GM10248 (cell line): ENCODE data around the gene ST6GALNAC2.

Experiments used
- CTCF ChIA-PET: fragments of 300-600 bp; sonication (Branson Sonifier 250); formaldehyde crosslinking; extraction: SDS; loops from one replicate; lab custom pipeline; 2021; ENCODE audit warnings: antibody characterized with exemption; lab: Yijun Ruan, JAX
- POLR2A ChIA-PET: fragments of 350-650 bp; sonication (Branson Sonifier 250); formaldehyde crosslinking; extraction: SDS; loops from one replicate; lab custom pipeline; 2020; ENCODE audit warnings: antibody characterized with exemption; lab: Yijun Ruan, JAX
- DNase-seq: peaks from one replicate; pipeline ENCODE4 v3.0.0; 2012; ENCODE audit errors: extremely low spot score
- TF ChIP-seq, protein P1 (sequence below): IDR thresholded peaks from 2 replicates; pipeline ENCODE4 v1.5.1; 2012; ENCODE audit warnings: mild to moderate bottlenecking, low read depth; ENCODE audit errors: extremely low read depth, missing control alignments, control extremely low read depth

Gene ST6GALNAC2

DNA sequence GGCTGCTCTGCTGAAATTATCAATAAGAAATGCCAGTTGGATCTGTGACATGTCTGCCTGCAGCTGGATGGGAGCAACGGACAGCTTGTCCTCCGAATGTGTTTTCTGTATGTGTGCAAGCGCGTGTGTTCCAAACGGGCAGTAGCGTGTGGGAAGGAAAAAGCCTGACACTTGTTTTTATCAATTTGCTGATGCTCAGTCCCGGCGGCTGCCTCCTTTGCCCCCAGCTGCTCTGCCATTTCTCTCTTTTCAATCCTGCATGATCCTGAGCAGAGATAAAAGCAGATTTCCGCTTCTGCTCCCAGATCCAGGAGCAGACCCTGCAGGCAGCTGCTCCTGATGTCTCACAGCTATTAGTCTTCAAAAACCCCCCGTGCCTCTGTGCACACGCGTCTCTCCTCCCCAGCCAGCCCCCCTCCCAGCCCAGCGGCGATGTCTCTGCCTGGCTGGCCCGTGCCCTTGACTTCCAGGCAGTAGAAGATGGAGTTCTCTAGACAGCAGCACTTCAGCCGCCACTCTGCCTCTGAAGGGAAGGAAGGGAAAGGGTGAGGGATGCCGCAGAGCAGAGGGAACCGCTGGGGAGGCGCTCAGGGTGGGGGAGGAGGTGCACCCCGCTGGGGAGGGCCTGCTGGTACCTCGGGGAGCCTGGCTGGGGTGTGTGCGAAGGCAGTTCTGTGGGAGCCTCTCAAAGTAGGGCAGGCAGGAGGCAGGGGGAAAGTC lies 41.7 kb downstream of the ST6GALNAC2 start:
- CTCF ChIA-PET = interaction anchor here (1.1 to 4.8 kb wide), 6 partner anchors 10 to 37 kb away, joined by 3 to 53 read pairs (median 7); no protein-coding TSS in a partner anchor
- no peak for DNase-seq
- POLR2A ChIA-PET = no interaction called here
- TF ChIP-seq, protein P1, sequence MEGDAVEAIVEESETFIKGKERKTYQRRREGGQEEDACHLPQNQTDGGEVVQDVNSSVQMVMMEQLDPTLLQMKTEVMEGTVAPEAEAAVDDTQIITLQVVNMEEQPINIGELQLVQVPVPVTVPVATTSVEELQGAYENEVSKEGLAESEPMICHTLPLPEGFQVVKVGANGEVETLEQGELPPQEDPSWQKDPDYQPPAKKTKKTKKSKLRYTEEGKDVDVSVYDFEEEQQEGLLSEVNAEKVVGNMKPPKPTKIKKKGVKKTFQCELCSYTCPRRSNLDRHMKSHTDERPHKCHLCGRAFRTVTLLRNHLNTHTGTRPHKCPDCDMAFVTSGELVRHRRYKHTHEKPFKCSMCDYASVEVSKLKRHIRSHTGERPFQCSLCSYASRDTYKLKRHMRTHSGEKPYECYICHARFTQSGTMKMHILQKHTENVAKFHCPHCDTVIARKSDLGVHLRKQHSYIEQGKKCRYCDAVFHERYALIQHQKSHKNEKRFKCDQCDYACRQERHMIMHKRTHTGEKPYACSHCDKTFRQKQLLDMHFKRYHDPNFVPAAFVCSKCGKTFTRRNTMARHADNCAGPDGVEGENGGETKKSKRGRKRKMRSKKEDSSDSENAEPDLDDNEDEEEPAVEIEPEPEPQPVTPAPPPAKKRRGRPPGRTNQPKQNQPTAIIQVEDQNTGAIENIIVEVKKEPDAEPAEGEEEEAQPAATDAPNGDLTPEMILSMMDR = no peak

DNA sequence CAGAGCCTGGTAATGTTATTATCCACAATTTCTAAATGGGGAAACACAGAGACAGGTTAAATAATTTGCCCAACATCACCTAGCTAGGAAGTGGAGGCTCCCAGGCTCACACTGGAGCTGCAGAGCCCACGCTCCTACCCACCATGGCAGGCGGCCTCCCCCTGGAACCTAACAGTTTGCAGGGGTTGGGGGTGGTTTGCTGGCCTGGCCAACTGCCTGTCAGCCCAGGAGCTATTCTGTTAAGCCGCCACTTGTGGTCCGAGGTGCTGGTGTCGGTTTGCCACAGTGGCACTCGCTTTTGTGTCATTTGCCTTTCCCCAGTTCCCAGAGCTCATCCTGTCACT lies 42.2 kb downstream of the ST6GALNAC2 start:
- ChIA-PET CTCF (interaction anchor here (1.1 to 4.8 kb wide), 6 partner anchors 10 to 80 kb away, joined by 3 to 53 read pairs (median 4); no protein-coding TSS in a partner anchor), POLR2A (no interaction called here)
- TF ChIP-seq, protein P1 = no peak
- no peak for DNase-seq

DNA sequence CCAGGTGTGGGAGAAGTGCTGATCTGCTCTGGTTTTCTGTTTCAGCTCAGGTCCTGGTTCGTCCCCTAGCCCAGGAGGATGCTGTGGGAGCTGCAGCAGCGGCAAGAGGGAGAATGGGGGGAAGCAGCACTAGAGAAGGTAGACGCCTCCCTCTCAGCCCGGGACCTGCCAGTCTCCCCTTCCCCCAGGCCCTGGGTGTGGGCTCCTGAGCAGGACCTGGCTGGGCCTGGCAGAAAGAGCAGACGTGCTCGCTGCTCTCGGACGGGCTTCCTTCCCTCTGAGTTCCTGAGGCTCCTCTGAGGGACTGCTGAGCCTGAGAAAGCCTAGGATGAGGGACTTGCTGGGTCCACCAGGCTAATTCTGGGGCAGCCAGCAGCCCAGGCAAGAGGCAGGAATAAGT lies 42.7 kb downstream of the ST6GALNAC2 start:
- ChIA-PET POLR2A (no interaction called here), CTCF (interaction anchor here (1.2 to 4.8 kb wide), 5 partner anchors 9 to 80 kb away, joined by 3 to 53 read pairs (median 4); no protein-coding TSS in a partner anchor)

DNA sequence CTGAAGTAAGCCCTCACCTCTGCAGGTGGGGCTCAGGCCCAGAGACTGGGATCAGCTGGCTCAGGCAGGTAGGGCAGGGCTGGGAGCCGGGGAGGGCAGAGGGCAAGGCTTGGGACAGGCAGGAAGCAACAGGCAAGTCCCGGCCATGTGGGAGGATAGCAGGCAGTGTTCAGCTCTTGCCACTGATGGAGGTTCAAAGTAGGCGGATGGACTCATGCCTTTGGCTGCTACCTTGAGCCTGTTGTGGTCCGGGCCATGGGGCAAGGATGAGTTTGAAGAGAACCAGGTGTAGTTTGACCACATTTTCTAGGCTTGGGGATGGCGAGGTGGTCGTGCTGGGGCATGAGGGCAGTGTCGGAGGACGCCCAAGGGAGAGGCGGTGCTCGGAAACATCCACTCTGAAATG lies 43.1 kb downstream of the ST6GALNAC2 start:
- TF ChIP-seq, protein P1 = no peak
- POLR2A ChIA-PET = no interaction called here
- CTCF ChIA-PET = interaction anchor here (1.2 to 4.8 kb wide), 4 partner anchors 15 to 81 kb away, joined by 3 to 53 read pairs (median 6); no protein-coding TSS in a partner anchor
- DNase-seq = no peak

More for the DNA sequence above, 42.7 kb downstream of the ST6GALNAC2 start:
- TF ChIP-seq, protein P1 = no peak
- DNase-seq = no peak

DNA sequence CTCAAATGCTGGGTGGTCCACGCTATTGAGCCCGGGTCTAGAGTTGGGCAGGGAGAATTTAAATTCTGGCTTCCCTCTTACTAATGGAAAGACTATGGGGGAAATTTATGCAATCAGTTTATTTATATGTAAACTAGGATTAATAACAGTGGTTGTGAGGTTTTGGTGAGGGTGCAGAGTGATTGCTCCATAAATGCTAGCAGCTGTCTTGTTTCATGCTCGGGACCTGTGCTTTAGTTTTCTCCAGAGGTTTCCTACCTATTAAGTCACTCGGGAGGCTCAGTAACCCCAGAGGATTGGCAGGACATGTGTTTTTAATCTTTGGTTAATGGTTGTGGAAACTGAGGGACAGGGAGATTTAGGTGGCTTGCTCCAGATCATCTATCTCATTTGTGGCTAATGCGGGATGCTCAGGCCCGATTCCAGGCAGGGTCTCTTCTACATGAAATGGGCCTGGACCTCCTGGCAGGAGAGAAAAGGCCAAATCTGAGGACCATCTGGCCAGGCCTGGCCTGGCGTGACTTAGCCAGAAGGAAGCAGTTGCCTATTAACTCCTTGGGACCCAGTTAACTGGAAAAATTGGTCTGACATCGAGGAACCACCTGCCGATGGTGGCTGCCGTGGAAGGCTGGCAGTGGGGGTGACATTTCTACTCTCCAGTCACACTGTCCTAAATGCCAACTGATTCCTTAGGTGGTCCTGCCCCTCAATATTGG lies 43.8 kb downstream of the ST6GALNAC2 start:
- POLR2A ChIA-PET = no interaction called here
- TF ChIP-seq, protein P1 = no peak
- CTCF ChIA-PET = interaction anchor here (1.2 to 1.3 kb wide), 2 partner anchors 81 to 83 kb away, joined by 3 read pairs; no protein-coding TSS in a partner anchor
- no peak for DNase-seq
